Measurements from ENCODE around the gene ZSWIM9.
"Not testable (repeated sequence)": the region's sequence is repeated elsewhere in the genome, so short reads cannot be mapped to it uniquely, and the experiment has no call there.

The ZSWIM9 gene

GRCh38 chr19:48218997-48219396 is 48.5 kb downstream of the ZSWIM9 start:
- Histone ChIP-seq H3K79me2 (ENCODE audit: insufficient read depth, low read length) (no peaks in the 10 kb centered on the region), H3K4me2 (ENCODE audit: low read depth, low read length, poor library complexity, severe bottlenecking) (no peak overlapping the region), H3K9ac (ENCODE audit: low read length) (no peak overlapping the region), H4K20me1 (ENCODE audit: low read depth, low read length) (no peaks in the 10 kb centered on the region), H3F3A (ENCODE audit: insufficient read depth) (no peaks in the 10 kb centered on the region), H3K27ac (ENCODE audit: low read depth, low read length) (no peak overlapping the region), H3K36me3 (ENCODE audit: low read length) (no peaks in the 10 kb centered on the region), H3K9me3 (ENCODE audit: insufficient read depth, low read length) (no peaks in the 10 kb centered on the region), H3K9me2 (replicated peaks; ENCODE audit: insufficient read depth, low read length) (no peaks in the 10 kb centered on the region), H2AFZ (ENCODE audit: low read depth, low read length, severe bottlenecking) (no peak overlapping the region), H3K27me3 (ENCODE audit: low read length) (no peaks in the 10 kb centered on the region), H3K4me3 (ENCODE audit: insufficient read depth, low read length, poor library complexity, severe bottlenecking) (no peak overlapping the region)
- TF ChIP-seq CTCF (IDR thresholded peaks at IDR 0.05; ENCODE audit: insufficient read depth, low read length, poor library complexity, severe bottlenecking) (no peak), EZH2phosphoT487 (conservative IDR thresholded peaks at IDR 0.05; ENCODE audit: low read length) (no peak)

- not testable (repeated sequence) for H3K36me3 ChIP-seq (ENCODE audit: low read length); H3F3A ChIP-seq (ENCODE audit: insufficient read depth); H3K79me2 ChIP-seq (ENCODE audit: insufficient read depth, low read length); H3K4me3 ChIP-seq (ENCODE audit: insufficient read depth, low read length, poor library complexity, severe bottlenecking); H4K20me1 ChIP-seq (ENCODE audit: low read depth, low read length); H3K27ac ChIP-seq (ENCODE audit: low read depth, low read length); H2AFZ ChIP-seq (ENCODE audit: low read depth, low read length, severe bottlenecking); H3K9me2 ChIP-seq (replicated peaks; ENCODE audit: insufficient read depth, low read length); H3K4me2 ChIP-seq (ENCODE audit: low read depth, low read length, poor library complexity, severe bottlenecking); H3K27me3 ChIP-seq (ENCODE audit: low read length); H3K9me3 ChIP-seq (ENCODE audit: insufficient read depth, low read length); H3K9ac ChIP-seq (ENCODE audit: low read length)
These were observed 50.3 kb downstream of the ZSWIM9 start for GRCh38 chr19:48220784-48221183.

GRCh38 chr19:48221628-48222027 is 51.1 kb downstream of the ZSWIM9 start:
- H3K4me2 ChIP-seq (ENCODE audit: low read depth, low read length, poor library complexity, severe bottlenecking), result no peak overlapping the region
- no peaks in the 10 kb centered on the region for H3F3A ChIP-seq (ENCODE audit: insufficient read depth)
- H3K27ac ChIP-seq (ENCODE audit: low read depth, low read length), result no peak overlapping the region
- TF ChIP-seq CTCF (IDR thresholded peaks at IDR 0.05; ENCODE audit: insufficient read depth, low read length, poor library complexity, severe bottlenecking), result no peak
- TF ChIP-seq EZH2phosphoT487 (conservative IDR thresholded peaks at IDR 0.05; ENCODE audit: low read length), result no peak
- H2AFZ ChIP-seq (ENCODE audit: low read depth, low read length, severe bottlenecking), result no peak overlapping the region
- H3K9me3 ChIP-seq (ENCODE audit: insufficient read depth, low read length), result no peaks in the 10 kb centered on the region
- no peaks in the 10 kb centered on the region for H4K20me1 ChIP-seq (ENCODE audit: low read depth, low read length)
- H3K4me3 ChIP-seq (ENCODE audit: insufficient read depth, low read length, poor library complexity, severe bottlenecking), result no peak overlapping the region
- no peaks in the 10 kb centered on the region for H3K27me3 ChIP-seq (ENCODE audit: low read length)
- H3K79me2 ChIP-seq (ENCODE audit: insufficient read depth, low read length), result no peaks in the 10 kb centered on the region
- H3K9ac ChIP-seq (ENCODE audit: low read length), result no peak overlapping the region
- no peaks in the 10 kb centered on the region for H3K36me3 ChIP-seq (ENCODE audit: low read length)
- no peaks in the 10 kb centered on the region for H3K9me2 ChIP-seq (replicated peaks; ENCODE audit: insufficient read depth, low read length)

GRCh38 chr19:48230555-48231129 is 60.2 kb downstream of the ZSWIM9 start:
- Histone ChIP-seq H3K4me3 (ENCODE audit: insufficient read depth, low read length, poor library complexity, severe bottlenecking) (no peak overlapping the region), H4K20me1 (ENCODE audit: low read depth, low read length) (no peaks in the 10 kb centered on the region), H3K27ac (ENCODE audit: low read depth, low read length) (no peak overlapping the region), H3K36me3 (ENCODE audit: low read length) (no peaks in the 10 kb centered on the region), H3K4me2 (ENCODE audit: low read depth, low read length, poor library complexity, severe bottlenecking) (no peak overlapping the region), H3K79me2 (ENCODE audit: insufficient read depth, low read length) (no peaks in the 10 kb centered on the region), H3K9me2 (replicated peaks; ENCODE audit: insufficient read depth, low read length) (no peaks in the 10 kb centered on the region), H3F3A (ENCODE audit: insufficient read depth) (no peaks in the 10 kb centered on the region), H2AFZ (ENCODE audit: low read depth, low read length, severe bottlenecking) (no peak overlapping the region), H3K9ac (ENCODE audit: low read length) (no peak overlapping the region), H3K27me3 (ENCODE audit: low read length) (no peaks in the 10 kb centered on the region), H3K9me3 (ENCODE audit: insufficient read depth, low read length) (no peaks in the 10 kb centered on the region)
- TF ChIP-seq CTCF (IDR thresholded peaks at IDR 0.05; ENCODE audit: insufficient read depth, low read length, poor library complexity, severe bottlenecking) (no peak), EZH2phosphoT487 (conservative IDR thresholded peaks at IDR 0.05; ENCODE audit: low read length) (no peak)
